ENCODE results near the gene MOV10L1. TPM values are rescaled to one million over a fixed set of nuclear protein-coding genes. Genes with fewer than 3 reads are reported as not detected.

Gene MOV10L1
- total RNA-seq, 1 donor from 2014 or later: 0.10 TPM

GRCh38 chr22:50111056-50111455 lies 21.2 kb downstream of the MOV10L1 start:
- H3K36me3 Mint-ChIP-seq: no peaks in the 10 kb centered on the region
- TF ChIP-seq, protein P1, sequence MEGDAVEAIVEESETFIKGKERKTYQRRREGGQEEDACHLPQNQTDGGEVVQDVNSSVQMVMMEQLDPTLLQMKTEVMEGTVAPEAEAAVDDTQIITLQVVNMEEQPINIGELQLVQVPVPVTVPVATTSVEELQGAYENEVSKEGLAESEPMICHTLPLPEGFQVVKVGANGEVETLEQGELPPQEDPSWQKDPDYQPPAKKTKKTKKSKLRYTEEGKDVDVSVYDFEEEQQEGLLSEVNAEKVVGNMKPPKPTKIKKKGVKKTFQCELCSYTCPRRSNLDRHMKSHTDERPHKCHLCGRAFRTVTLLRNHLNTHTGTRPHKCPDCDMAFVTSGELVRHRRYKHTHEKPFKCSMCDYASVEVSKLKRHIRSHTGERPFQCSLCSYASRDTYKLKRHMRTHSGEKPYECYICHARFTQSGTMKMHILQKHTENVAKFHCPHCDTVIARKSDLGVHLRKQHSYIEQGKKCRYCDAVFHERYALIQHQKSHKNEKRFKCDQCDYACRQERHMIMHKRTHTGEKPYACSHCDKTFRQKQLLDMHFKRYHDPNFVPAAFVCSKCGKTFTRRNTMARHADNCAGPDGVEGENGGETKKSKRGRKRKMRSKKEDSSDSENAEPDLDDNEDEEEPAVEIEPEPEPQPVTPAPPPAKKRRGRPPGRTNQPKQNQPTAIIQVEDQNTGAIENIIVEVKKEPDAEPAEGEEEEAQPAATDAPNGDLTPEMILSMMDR (conservative IDR thresholded peaks at IDR 0.05): no peak
- no peaks in the 10 kb centered on the region for H3K9me3 Mint-ChIP-seq
- peaks cover 8% of the 10 kb centered on the region for H3K27me3 Mint-ChIP-seq
- DNase-seq (ENCODE audit: extremely low spot score, unreplicated experiment): no peak
- H3K27ac Mint-ChIP-seq: no peak overlapping the region
- H3K4me1 Mint-ChIP-seq (ENCODE audit: unreplicated experiment): peaks cover 10% of the 10 kb centered on the region
- H3K4me3 Mint-ChIP-seq: no peak overlapping the region

DNA sequence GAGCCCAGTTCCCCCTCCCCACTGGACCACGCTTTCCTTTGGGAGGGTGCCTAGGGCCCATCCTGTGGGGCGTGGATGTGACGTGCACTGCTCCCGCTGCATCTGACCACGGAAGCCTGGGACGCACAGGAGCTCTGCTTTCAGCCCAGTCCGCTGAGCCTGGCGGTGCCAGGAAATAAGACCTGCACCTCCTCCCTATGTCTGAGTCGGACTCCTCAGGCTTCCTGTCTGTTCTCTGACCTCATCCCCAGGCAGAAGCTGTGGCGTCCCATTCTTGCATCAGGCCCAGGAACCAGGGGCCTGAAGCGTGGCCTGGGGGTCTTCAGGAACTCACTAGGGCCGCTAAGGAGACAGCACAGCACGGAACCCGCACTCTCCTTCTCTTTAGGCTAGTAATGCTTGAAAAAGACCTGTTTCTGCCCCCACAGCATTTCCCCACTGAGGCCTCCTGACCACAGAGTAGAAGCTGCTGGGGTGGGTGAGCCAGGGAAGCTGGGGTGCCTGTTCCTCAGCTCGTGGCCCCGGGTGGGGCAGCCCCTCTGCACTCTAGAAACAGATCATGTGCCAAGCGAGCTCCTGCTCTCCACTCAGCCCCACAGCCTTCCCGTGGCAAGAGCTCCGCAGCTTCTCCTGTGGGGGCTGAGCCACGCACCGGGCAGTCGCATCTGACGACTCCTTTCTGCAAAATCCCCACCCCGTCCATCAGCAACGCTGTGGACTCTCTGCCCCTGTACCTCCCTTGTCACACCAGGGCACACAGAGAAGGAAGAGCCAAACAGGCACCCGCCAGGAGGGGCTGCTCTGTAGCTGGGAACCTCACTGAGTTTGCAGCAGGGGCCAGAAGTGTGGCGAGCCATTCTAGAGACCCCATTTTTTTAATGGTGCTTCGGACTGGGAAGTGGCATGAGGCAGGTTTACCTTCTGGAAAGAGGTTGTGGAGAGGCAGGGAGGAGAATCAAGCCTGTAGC lies 22.6 kb downstream of the MOV10L1 start:
- DNase-seq (ENCODE audit: extremely low spot score, unreplicated experiment): no peak
- H3K27ac Mint-ChIP-seq: no peak overlapping the region

DNA sequence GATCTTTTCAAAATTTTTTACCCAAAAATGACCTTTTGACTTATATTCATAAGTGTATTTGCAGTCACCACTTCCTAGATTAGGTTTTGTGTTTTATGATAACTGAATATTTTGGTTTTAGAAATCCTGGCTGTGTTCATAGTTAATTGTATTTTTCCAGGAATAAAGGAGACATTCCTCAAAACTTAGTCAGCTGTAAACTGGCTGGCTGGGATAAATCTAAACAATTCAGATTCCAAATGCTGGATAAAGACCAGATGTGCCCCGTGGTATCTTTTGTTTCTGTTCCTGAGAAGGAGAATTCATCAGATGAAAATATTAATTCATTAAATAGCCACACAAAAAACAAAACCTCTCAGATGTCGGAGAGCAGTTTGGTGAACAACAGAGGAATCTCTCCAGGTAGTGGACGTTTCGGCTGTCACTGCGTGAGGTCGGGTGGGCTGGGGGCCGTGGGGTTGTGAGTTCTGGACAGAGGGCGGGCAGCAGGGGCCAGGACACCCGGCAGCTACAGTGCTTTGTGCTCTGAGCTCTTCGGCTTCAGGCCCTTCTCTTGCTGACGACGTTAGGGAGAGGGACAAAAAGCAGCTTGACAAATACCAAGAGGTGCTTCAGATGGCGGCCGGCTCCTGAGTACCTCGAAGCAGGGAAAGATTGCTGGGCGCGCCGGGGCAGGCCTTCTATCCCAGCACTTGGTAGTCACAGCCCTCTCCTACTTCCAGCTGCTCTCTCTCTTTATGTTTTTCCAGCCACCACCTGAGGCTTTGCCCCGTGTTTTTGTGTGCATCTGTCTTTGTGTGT lies 24.6 kb downstream of the MOV10L1 start:
- DNase-seq (ENCODE audit: extremely low spot score, unreplicated experiment): no peak
- Mint-ChIP-seq H3K9me3 (no peaks in the 10 kb centered on the region), H3K27ac (no peak overlapping the region), H3K4me1 (ENCODE audit: unreplicated experiment) (peaks cover 17% of the 10 kb centered on the region), H3K36me3 (no peaks in the 10 kb centered on the region), H3K4me3 (no peak overlapping the region), H3K27me3 (peaks cover 12% of the 10 kb centered on the region)
- TF ChIP-seq, protein P1 (conservative IDR thresholded peaks at IDR 0.05): no peak

More for the DNA sequence above, 22.6 kb downstream of the MOV10L1 start:
- no peaks in the 10 kb centered on the region for H3K9me3 Mint-ChIP-seq
- H3K27me3 Mint-ChIP-seq: peaks cover 8% of the 10 kb centered on the region
- no peaks in the 10 kb centered on the region for H3K36me3 Mint-ChIP-seq
- H3K4me1 Mint-ChIP-seq (ENCODE audit: unreplicated experiment): peaks cover 10% of the 10 kb centered on the region
- TF ChIP-seq, protein P1 (conservative IDR thresholded peaks at IDR 0.05): no peak
- no peak overlapping the region for H3K4me3 Mint-ChIP-seq

GRCh38 chr22:50115693-50116092 lies 25.9 kb downstream of the MOV10L1 start:
- Mint-ChIP-seq H3K4me3 (no peak overlapping the region), H3K36me3 (no peaks in the 10 kb centered on the region), H3K9me3 (no peaks in the 10 kb centered on the region), H3K27ac (no peak overlapping the region), H3K4me1 (ENCODE audit: unreplicated experiment) (peaks cover 17% of the 10 kb centered on the region), H3K27me3 (peaks cover 18% of the 10 kb centered on the region)
- TF ChIP-seq, protein P1 (conservative IDR thresholded peaks at IDR 0.05): no peak
- no peak for DNase-seq (ENCODE audit: extremely low spot score, unreplicated experiment)

- H3K4me1 Mint-ChIP-seq (ENCODE audit: unreplicated experiment): peaks cover 17% of the 10 kb centered on the region
These were observed 27.5 kb downstream of the MOV10L1 start for GRCh38 chr22:50117168-50117762.

More at GRCh38 chr22:50117168-50117762, 27.5 kb downstream of the MOV10L1 start:
- TF ChIP-seq, protein P1 (conservative IDR thresholded peaks at IDR 0.05): no peak
- Mint-ChIP-seq H3K9me3 (no peaks in the 10 kb centered on the region), H3K27me3 (peaks cover 18% of the 10 kb centered on the region), H3K4me3 (no peak overlapping the region), H3K36me3 (no peaks in the 10 kb centered on the region), H3K27ac (no peak overlapping the region)
- no peak for DNase-seq (ENCODE audit: extremely low spot score, unreplicated experiment)
